K562 (cell line): ENCODE results near the gene ICA1.

Experiments used
- JUND ChIP-seq, 2 experiments: IDR thresholded peaks; 2 replicates in 1 of 2; 3 replicates in 1 of 2; pipeline ENCODE4 v1.6.1; 2011; ENCODE audit warnings: borderline replicate concordance in 2 of 2, low read depth in 2 of 2, low read length in 2 of 2, improper control_type of control experiment in 1 of 2, missing biosample characterization in 1 of 2, missing genetic modification characterization in 1 of 2, missing genetic modification reagents in 1 of 2
- RAD21 ChIP-seq, 2 experiments: fragments of 250-450 bp in 1 of 2; fragments of 450-650 bp in 1 of 2; sonication (Bioruptor Pico) in 1 of 2; formaldehyde crosslinking in 1 of 2; IDR thresholded peaks in 1 of 2; conservative IDR thresholded peaks in 1 of 2; 2 replicates each; pipeline versions ENCODE4 v1.4.0 to v1.8.0; 2020 to 2022; ENCODE audit warnings: mild to moderate bottlenecking in 2 of 2, moderate library complexity in 1 of 2
- ZZZ3 ChIP-seq: fragments of 450-650 bp; IDR thresholded peaks from 2 replicates; pipeline ENCODE4 v1.6.1; 2016; ENCODE audit warnings: antibody characterized with exemption, mild to moderate bottlenecking, moderate library complexity
- TF ChIP-seq, protein P1 (sequence below): fragments of 450-650 bp; IDR thresholded peaks from 2 replicates; pipeline ENCODE4 v1.6.1; 2016; ENCODE audit warnings: missing biosample characterization, missing genetic modification characterization

DNA sequence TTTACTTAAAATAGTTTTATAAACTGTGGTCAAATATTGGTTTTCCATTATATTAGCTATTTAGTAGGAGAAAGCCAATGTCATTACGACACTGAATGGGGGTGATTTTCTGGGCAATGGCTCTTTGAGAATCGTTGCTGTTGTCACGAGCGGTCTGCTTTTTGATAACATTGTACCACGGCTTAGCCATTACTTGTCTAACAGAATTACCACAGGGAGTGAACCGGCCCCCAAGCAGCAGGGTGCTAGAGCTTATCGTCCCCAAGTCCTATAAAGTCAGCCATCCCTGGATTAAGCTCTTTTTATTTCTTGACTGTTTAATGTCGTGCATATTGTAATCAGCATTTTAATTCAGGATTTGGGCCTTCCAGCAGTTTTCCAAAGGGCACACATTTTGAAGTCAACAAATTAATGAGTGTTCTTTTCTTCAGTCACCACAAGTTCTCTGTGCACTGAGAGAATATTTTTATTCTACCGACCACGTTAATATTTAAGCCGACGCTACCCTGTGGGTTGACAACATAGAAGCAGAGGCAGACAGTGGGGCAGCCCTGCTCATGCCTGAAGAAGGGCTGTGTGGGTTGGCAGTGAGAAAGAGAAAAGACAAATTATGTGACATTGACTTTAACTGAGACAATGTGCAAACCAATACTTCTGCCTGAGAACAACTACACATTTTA, 125.8 kb downstream of the ICA1 start:
- no peak for TF ChIP-seq JUND (IDR thresholded peaks at IDR 0.05; ENCODE audit: borderline replicate concordance, low read depth, low read length)
- TF ChIP-seq JUND (tag; IDR thresholded peaks at IDR 0.05; ENCODE audit: borderline replicate concordance, low read depth, low read length): no peak
- TF ChIP-seq RAD21 (CRISPR knock-in tag; conservative IDR thresholded peaks at IDR 0.05 in 1 of 2, IDR thresholded peaks at IDR 0.05 in 1 of 2): no peak
- TF ChIP-seq, protein P1, sequence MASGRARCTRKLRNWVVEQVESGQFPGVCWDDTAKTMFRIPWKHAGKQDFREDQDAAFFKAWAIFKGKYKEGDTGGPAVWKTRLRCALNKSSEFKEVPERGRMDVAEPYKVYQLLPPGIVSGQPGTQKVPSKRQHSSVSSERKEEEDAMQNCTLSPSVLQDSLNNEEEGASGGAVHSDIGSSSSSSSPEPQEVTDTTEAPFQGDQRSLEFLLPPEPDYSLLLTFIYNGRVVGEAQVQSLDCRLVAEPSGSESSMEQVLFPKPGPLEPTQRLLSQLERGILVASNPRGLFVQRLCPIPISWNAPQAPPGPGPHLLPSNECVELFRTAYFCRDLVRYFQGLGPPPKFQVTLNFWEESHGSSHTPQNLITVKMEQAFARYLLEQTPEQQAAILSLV (tag): no peak
- no peak for TF ChIP-seq ZZZ3
